Omental fat pad (tissue), 4 donors: ENCODE results near the gene TMEM182. TPM values are rescaled to one million over a fixed set of nuclear protein-coding genes. Genes with fewer than 3 reads are reported as not detected.

Experiments
- ATAC-seq: fragments of 150-250 bp; one replicate; pipeline ENCODE4 v1.9.1; 2016; ENCODE audit warnings: mild to moderate bottlenecking, moderate library complexity; ENCODE audit not compliant: low FRiP score
- DNase-seq: peaks from one replicate; pipeline ENCODE4 v3.0.0-alpha.2; 2019; ENCODE audit warnings: low spot score
- total RNA-seq, 4 donors: library from RNA; depleted of rRNA; stranded (reverse); fragments of >200 nt; gene quantifications; one replicate each; pipeline ENCODE4 v1.1.0, GENCODE V29; 2016
- TF ChIP-seq, protein P1 (sequence below), 3 donors: fragments of 450-650 bp; IDR thresholded peaks; one replicate each; pipeline ENCODE4 v1.5.1; 2016 to 2017; ENCODE audit warnings: antibody characterized with exemption in 3 of 3, mild to moderate bottlenecking in 3 of 3, moderate library complexity in 2 of 3

TMEM182 gene
- total RNA-seq, 4 donors from 2014 or later, result 1.3 to 2.4 (median 1.5) TPM

- DNase-seq, result no peak
- TF ChIP-seq, protein P1, sequence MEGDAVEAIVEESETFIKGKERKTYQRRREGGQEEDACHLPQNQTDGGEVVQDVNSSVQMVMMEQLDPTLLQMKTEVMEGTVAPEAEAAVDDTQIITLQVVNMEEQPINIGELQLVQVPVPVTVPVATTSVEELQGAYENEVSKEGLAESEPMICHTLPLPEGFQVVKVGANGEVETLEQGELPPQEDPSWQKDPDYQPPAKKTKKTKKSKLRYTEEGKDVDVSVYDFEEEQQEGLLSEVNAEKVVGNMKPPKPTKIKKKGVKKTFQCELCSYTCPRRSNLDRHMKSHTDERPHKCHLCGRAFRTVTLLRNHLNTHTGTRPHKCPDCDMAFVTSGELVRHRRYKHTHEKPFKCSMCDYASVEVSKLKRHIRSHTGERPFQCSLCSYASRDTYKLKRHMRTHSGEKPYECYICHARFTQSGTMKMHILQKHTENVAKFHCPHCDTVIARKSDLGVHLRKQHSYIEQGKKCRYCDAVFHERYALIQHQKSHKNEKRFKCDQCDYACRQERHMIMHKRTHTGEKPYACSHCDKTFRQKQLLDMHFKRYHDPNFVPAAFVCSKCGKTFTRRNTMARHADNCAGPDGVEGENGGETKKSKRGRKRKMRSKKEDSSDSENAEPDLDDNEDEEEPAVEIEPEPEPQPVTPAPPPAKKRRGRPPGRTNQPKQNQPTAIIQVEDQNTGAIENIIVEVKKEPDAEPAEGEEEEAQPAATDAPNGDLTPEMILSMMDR (IDR thresholded peaks at IDR 0.05), result no peak
- ATAC-seq, result no peak
Observed at GRCh38 chr2:102815285-102815684, 53.5 kb downstream of the TMEM182 start.

GRCh38 chr2:102826904-102827303 is 65.1 kb downstream of the TMEM182 start:
- DNase-seq (no peak), ATAC-seq (no peak)
- TF ChIP-seq, protein P1 (IDR thresholded peaks at IDR 0.05), result no peak

GRCh38 chr2:102832789-102833188 is 71.0 kb downstream of the TMEM182 start:
- DNase-seq (no peak), ATAC-seq (no peak)
- TF ChIP-seq, protein P1 (IDR thresholded peaks at IDR 0.05), result no peak

GRCh38 chr2:102834523-102835273 is 72.9 kb downstream of the TMEM182 start:
- ATAC-seq (no peak), DNase-seq (no peak)
- TF ChIP-seq, protein P1 (IDR thresholded peaks at IDR 0.05), result no peak

DNA sequence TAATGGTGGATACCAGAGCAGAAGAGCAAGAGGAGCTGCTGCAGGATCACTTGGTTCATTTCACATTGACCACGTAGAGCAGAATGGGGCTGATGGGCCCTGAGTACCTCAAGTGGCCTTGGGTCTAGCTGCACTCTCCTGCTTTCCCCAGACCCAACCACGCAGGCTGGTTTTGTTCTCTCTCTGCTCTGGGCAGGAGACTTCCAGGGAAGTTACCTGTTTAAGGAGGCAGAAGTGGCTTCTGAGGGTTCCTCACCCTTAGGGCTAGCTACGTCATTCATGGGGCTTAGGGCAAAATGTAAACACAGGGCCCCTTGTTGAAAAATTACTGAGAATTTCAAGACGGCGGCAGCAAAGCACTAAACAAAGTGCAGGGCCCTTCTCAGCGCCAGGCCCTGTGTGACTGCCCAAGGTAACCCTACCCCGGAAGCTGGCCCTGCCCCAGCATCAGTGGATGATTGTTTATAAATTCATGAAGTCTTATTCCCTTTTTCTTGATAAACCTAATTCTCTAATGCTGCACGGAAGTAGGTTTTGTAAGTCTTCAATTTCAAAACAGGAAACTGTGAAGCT is 75.9 kb downstream of the TMEM182 start:
- ATAC-seq (no peak), DNase-seq (no peak)
- TF ChIP-seq, protein P1 (IDR thresholded peaks at IDR 0.05), result no peak

DNA sequence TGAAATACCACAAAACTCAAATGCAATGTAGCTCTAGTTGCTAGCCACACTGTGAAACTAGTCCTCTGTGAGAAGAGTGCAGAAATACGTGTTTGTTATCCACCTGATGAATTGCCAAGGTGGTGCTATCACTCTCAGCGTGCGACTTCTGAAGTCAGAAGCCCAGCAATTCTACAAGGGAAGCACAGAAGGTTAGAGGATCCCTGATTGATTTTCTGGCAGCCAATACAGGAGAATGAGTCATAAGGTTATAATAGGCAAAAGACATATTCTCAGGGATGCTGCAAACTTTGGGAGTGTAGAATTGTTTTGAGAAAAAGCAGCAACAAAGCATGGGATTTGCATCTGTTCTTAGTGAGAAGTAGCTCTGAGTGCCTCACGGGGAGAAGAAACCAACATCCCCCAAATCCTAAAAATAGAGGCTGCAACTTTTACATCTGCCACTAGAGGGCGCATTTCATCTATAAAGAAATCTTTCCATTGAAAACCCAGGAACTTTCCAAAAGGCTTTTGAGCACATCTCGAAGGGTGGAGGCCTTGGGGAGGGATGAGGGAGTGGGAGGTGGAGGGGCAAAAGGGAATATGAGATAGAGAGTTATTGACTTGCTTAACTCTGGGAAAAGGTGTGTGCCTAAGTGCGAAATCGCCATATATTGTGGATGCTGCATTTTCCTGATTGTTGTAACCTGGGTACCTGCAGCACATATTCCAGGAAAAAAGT is 78.0 kb downstream of the TMEM182 start:
- DNase-seq (no peak), ATAC-seq (no peak)
- TF ChIP-seq, protein P1 (IDR thresholded peaks at IDR 0.05), result no peak
